Raji (cell line): Measurements from ENCODE around the gene C14orf119.

ENCODE experiments used
- POLR2A ChIP-seq: IDR thresholded peaks from 2 replicates; pipeline ENCODE4 v1.6.1; 2011; ENCODE audit warnings: low read depth, low read length, control low read depth; ENCODE audit not compliant: insufficient read depth

The C14orf119 gene

DNA sequence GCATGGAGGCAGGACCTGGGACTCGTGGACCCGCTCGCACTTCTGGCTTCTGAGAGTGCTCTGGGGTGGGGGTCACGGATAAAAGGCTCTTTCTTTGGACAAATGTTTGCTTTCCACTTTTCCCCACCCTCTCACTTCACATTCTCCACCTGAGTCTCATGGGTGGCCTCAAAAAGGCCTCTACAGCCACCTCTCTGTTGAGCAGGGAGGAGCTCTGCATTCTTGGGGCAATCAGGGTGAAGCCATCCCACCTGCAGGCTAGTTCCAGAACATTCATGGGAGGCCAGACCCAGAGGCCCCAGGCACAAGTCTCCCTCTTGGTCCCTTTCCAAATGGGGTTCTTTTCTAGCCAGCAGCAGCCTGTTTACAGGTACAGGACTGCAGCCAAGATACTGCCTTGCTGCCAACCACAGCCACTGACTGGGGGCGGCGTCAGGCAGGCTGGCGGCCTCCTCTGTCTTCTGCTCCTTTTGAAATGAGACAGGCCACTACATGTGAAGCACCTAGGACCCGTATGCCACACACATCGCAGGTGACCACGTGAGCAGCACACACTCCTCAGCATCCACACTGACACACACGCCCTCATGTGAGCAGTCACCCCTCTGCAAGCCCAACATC lies 42.0 kb downstream of the C14orf119 start:
- TF ChIP-seq POLR2A = no peak

DNA sequence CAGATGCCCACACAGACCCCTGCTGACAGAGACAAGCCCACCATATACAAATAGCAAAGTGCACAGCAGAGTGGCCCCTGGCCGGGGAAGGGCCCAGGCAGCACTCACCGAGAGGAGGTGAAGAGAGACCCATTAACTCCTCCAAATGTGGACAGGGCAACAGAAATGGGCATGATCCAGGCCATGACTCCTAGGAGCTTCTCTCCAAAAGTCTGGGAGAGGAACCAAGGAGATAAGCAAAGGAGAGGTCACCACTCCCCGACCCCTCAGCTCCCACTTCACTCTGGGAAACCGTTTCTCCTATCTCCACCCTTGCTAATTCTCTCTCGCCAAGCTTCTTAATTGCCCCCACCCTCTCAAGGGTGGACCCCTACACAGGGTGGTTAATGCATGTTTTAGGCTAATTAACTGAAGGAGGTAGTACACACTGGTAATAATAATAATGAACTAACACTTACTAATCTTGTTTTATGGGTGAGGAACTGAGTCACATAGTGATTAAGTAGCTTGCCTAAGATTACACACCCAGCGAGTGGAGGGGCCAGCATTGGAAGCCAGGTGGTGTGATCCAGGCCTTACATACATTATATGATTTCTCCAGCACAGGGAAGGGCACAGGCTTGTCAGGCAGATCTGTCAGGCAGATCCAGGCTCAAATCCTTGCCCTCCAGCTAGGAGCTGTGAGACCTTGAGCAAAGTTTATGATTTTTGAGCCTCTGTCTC lies 42.7 kb downstream of the C14orf119 start:
- TF ChIP-seq POLR2A = no peak

DNA sequence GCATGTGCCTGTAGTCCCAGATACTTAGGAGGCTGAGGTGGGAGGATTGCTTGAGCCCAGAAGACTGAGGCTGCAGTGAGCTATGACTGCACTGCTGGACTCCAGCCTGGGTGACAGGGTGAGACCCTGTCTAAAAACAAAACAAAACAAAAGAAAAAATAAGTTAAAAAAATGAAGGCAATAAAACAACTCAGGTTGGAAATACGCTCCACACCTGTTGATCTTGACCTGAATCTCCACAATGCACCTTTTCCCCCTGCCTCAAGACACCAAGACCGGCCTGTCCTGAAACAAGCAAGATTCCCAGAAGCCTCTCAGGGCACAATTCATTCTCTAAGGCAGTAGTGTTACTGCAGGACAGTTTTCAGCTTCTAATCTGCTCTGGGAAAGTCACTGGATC lies 44.6 kb downstream of the C14orf119 start:
- no peak for TF ChIP-seq POLR2A

DNA sequence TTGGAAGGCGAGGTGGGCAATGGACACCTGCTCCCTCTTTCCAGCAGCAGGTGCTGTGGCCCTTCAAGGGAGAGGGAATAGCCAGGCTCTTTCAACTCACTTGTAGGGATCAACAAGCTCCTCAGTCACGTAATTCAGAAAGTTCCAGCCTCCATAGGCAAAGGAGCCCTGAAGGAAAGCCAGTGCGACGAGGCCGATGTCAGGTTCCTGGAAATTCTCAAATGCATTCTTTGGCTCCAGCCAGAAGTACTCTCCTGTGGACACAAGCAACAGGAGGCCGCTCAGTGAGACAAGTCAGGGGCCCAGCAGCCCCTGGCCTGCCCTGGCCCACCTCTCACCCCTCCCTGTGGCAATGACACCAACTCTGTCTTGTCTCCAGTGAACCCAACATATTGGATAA lies 45.1 kb downstream of the C14orf119 start:
- TF ChIP-seq POLR2A = no peak

DNA sequence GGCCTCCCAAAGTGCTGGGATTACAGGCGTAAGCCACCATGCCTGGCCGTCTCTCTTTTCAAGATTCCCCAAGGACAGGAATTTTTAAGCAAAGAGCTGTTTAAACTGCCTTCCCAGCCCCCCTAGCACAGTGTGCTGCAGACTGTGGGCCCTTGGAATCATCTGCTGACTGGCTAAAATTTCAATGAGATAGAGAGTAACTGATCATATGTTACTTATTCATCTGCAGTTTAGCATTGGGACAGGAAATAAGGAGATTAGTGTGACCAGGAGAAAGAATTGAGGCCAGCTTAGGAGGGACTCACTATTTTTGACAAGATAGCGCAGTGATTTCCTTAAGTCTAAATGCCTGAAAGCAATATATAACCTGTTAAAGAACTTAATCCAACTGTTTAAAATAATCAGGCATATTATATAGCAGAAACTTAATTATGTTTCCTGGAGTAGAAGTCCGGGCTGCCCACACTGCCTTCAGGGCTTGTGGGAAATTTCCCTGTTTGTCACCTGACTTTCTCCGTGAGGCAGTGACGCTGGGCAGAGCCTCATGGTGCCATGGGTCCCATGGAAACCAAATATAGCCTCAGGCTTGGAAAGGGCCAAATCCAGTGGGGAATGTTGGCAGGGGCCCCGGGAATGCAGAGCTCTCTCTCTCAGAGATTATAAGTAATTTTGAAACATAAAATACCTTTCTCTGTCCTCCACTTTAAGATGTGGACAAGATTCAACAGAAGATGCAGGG lies 46.6 kb downstream of the C14orf119 start:
- no peak for TF ChIP-seq POLR2A

DNA sequence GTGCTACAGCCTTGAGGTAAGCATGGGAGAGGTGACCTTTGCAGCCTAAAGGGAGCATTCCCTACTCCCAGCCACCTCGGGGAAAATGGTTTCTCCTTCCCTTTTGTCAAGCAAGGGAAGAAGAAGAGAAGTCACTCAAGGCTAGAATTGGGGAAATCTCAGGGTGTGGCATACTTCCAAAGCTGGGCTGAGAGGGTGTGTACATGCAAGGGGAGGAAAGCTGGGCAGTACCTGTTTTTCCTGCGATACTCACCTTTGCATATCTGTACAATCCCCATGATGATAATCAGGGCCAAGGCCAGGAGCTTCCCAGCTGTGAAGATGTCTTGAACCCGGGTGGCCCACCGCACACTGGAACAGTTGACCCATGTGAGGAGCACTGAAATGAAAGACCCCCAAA lies 47.5 kb downstream of the C14orf119 start:
- no peak for TF ChIP-seq POLR2A

DNA sequence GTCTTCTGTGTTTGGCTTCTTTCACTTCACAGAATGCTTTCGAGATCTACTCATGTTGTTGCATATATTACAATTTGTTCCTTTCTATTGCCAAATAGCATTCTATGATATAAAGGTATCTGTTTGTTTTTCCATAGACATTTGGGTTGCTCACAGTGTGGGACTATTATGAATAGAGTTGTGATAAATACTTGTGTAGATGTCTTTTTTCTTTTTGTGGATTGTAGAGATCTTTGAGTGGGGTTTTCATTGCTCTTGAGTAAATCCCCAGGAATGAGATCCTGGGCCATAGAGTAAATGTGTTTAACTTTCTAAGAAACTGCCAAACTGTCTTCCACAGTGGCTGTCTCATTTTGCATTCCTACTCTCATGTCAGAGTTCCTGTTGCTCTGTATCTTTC lies 48.6 kb downstream of the C14orf119 start:
- TF ChIP-seq POLR2A = no peak

DNA sequence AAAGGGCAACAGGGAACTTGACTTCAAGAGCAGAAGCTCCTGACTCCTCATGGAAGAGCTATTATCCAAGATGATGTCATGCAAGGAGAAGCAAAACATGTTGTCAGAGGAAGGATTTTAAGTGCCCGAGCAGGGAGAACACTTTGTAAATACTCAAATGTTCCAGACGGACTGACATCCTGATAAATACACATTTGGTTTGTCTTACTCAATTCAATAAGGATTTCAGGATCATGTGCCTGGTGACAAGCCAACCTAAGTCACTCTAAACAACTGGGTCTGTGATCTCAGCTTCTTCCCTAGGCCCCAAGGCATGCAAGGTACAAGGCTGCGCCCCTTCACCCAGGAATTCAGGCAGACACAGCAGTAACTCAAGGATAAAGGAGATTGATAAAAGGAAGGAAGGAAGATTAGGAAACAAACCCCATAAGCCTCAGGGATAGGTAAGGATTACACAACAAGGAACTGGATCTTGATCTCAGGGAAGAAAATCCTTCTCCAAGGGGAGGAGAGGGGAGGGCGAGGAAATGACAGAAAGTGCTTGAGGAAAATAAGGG lies 50.6 kb downstream of the C14orf119 start:
- no peak for TF ChIP-seq POLR2A

DNA sequence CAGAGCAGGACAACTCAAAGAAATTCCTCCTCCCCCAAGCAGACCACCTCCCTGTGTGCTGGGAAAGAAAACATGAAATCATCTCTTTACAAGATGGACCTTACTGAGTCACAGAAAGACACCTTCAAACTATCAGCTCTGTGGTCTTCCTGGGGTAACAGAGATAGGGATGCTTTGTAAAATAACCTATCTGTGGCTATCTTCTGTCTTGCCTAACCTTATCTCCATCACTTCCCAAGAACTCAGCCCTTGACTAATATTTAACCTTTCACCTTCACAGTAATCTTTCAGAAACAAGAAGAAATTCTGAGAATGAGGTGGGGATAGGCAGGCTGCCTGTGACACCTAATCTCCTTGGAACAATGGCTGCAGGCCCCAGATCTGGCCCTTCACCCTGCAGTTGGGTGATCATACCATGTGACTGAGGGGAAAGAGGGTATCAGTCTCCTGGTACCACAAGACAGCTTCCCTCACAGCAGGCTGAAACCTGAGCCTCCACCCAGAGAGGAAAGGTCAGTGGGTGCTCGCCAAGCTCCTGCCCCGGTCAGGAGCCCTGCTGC lies 51.1 kb downstream of the C14orf119 start:
- TF ChIP-seq POLR2A = no peak

DNA sequence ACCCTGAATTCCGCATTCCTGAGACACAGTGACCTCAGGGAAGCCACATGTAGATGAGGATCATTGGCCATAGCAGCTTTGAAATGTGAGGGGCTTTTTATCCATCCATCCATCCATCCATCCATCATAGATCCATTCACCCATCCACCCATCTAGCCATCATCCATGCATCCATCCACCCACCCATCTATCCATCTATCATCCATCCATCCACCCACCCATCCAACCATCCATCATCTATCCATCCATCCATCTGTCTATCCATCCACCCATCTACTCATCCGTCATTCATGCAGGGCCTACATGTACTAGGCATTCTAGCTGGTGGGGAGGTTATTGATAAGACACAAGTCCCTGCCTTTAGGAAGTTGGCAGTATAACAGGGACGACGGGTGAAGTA lies 51.7 kb downstream of the C14orf119 start:
- TF ChIP-seq POLR2A = no peak

DNA sequence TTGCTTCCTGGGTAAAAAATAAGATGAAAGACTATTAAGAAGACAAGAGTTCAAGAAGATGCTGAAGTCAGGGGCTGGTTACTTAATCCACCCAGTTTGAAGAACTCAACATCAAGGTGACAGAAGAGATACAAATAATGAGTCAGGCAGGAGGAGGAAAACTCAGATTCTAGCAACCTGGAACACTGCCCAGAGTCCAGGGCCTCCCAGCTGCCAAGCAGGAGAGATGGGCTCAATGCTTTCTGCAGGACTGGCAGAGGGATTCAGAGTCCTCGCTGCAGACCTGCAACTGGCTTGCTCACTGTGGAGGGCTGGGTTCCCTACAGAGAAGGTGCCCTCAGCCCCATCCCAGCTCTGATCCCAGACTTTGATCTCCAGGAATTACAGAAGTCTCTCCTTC lies 52.4 kb downstream of the C14orf119 start:
- TF ChIP-seq POLR2A = no peak

DNA sequence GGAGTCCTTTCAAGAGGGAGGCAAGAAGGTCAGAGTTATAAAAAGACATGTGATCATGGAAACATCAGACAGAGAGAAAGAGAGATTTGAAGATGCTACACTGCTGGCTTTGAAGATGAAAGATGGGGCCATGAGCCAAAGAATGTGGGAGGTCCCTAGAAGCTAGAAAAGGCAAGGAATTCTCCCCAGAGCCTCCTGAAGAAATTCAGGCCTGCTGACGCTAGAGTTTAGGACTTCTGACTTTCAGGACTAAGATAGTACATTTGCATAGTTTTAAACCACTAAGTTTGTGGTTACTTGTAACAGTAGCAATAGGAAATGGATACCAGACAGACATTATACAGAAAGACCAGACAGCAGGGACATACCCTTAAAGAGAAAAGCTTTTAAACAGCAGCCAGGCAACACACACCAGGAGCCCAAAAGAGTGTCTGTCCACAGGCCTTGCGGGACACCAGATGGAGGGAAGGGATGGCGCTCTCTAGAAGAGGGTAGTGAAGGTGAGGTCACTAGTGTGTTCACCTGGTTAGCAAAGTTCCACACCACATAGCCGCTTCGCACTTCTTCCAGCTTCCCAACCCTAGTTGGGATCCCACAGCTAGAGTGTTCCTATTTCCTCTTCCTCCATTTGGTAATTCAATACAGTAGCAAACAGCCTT lies 53.4 kb downstream of the C14orf119 start:
- no peak for TF ChIP-seq POLR2A

DNA sequence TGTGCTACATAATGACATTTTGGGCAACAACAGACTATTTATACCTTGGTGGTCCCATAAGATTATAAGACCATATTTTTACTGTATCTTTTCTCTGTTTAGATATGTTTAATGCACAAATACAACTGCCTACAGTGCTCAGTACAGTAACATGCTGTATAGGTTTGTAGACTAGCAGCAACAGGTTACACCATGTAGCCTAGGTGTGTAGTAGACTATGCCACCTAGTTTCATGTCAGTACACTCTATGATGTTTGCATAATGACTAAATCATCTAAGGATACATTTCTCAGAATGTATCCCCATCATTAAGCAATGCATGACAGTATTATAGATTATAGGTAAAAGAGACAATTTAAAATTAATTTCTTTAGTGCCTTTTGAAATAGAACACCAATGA lies 54.4 kb downstream of the C14orf119 start:
- TF ChIP-seq POLR2A = no peak
